Stimulated activated CD8-positive, alpha-beta memory T cell treated with anti-CD3 and anti-CD28 coated beads, Interleukin-15, amount 100 ng/mL, for 4 hours (primary cell): ENCODE data around the gene CYP2U1.
A peak's percentile ranks its signal among the peaks of the same experiment; 100 is the strongest.
"Not testable (repeated sequence)": the region's sequence is repeated elsewhere in the genome, so short reads cannot be mapped to it uniquely, and the experiment has no call there.

Source experiments
- DNase-seq, 2 donors: peaks; one replicate each; pipeline ENCODE4 v3.0.0-alpha.2; 2020; ENCODE audit warnings: low read depth in 2 of 2

The CYP2U1 gene

GRCh38 chr4:107922486-107923473 lies 8.6 kb upstream of the CYP2U1 start:
- no peak for DNase-seq

- not testable (repeated sequence) for DNase-seq
Measured at GRCh38 chr4:107925713-107926112, 5.6 kb upstream of the CYP2U1 start.

GRCh38 chr4:107926875-107927274 lies 4.5 kb upstream of the CYP2U1 start:
- not testable (repeated sequence) for DNase-seq

- DNase-seq, result peak in 1 of 2 donors; percentile 1
Measured at GRCh38 chr4:107931775-107932321, 499 bp downstream of the CYP2U1 start.

GRCh38 chr4:107935246-107935645 lies 3.9 kb downstream of the CYP2U1 start:
- no peak for DNase-seq

GRCh38 chr4:107937040-107937439 lies 5.7 kb downstream of the CYP2U1 start:
- DNase-seq, result no peak

GRCh38 chr4:107939307-107939706 lies 8.0 kb downstream of the CYP2U1 start:
- no peak for DNase-seq

- no peak for DNase-seq
Measured at GRCh38 chr4:107945809-107946208, 14.5 kb downstream of the CYP2U1 start.

- DNase-seq, result no peak
Measured at GRCh38 chr4:107950746-107951540, 19.6 kb downstream of the CYP2U1 start.

- no peak for DNase-seq
Measured at GRCh38 chr4:107951551-107951950, 20.2 kb downstream of the CYP2U1 start.

- no peak for DNase-seq
Measured at GRCh38 chr4:107956011-107956410, 24.7 kb downstream of the CYP2U1 start.

- no peak for DNase-seq
Measured at GRCh38 chr4:107966903-107967302, 35.6 kb downstream of the CYP2U1 start.

GRCh38 chr4:107967519-107967918 lies 36.2 kb downstream of the CYP2U1 start:
- not testable (repeated sequence) for DNase-seq

- DNase-seq, result not testable (repeated sequence)
Measured at GRCh38 chr4:107967921-107968320, 36.6 kb downstream of the CYP2U1 start.

GRCh38 chr4:107970063-107970798 lies 38.9 kb downstream of the CYP2U1 start:
- DNase-seq, result no peak

- DNase-seq, result no peak
Measured at GRCh38 chr4:107972605-107973004, 41.3 kb downstream of the CYP2U1 start.

GRCh38 chr4:107974523-107974922 lies 43.2 kb downstream of the CYP2U1 start:
- no peak for DNase-seq

GRCh38 chr4:107977482-107977881 lies 46.1 kb downstream of the CYP2U1 start:
- no peak for DNase-seq

GRCh38 chr4:107977966-107978705 lies 46.8 kb downstream of the CYP2U1 start:
- DNase-seq, result no peak

GRCh38 chr4:107978716-107979451 lies 47.5 kb downstream of the CYP2U1 start:
- no peak for DNase-seq
